Smooth muscle cell (in vitro differentiated cells): ENCODE measurements around the gene NDE1. TPM values are rescaled to one million over a fixed set of nuclear protein-coding genes. Genes with fewer than 3 reads are reported as not detected.

Experiments
- DNase-seq: peaks from one replicate; lab custom pipeline; 2025; ENCODE audit not compliant: unreplicated experiment; lab: John Stamatoyannopoulos, UW
- H2AFZ ChIP-seq: fragments of 200-600 bp; sonication (generic); 2 replicates; pipeline ENCODE4 v1.6.0; 2016; ENCODE audit warnings: antibody characterized with exemption, low read depth, mild to moderate bottlenecking
- H3F3A ChIP-seq: fragments of 200-600 bp; sonication (generic); 2 replicates; pipeline ENCODE4 v1.6.0; 2017; ENCODE audit warnings: antibody characterized with exemption, low read depth
- H3K27ac ChIP-seq: fragments of 200-600 bp; sonication (generic); 2 replicates; pipeline ENCODE4 v1.5.1; 2016; ENCODE audit warnings: low read depth, mild to moderate bottlenecking
- H3K27me3 ChIP-seq: fragments of 200-600 bp; sonication (generic); 2 replicates; pipeline ENCODE4 v1.6.1; 2016; ENCODE audit warnings: low read depth, mild to moderate bottlenecking
- H3K36me3 ChIP-seq: fragments of 200-600 bp; sonication (generic); 2 replicates; pipeline ENCODE4 v1.5.1; 2016; ENCODE audit warnings: low read depth
- H3K4me1 ChIP-seq: fragments of 200-600 bp; sonication (generic); 2 replicates; pipeline ENCODE4 v1.5.1; 2016; ENCODE audit warnings: low read depth
- H3K4me2 ChIP-seq: fragments of 200-600 bp; sonication (generic); 2 replicates; pipeline ENCODE4 v1.6.0; 2016; ENCODE audit warnings: mild to moderate bottlenecking
- H3K4me3 ChIP-seq: fragments of 200-600 bp; sonication (generic); 2 replicates; pipeline ENCODE4 v1.5.1; 2016; ENCODE audit warnings: mild to moderate bottlenecking
- H3K79me2 ChIP-seq: fragments of 200-600 bp; sonication (generic); 2 replicates; pipeline ENCODE4 v1.6.0; 2016; ENCODE audit warnings: low read depth, mild to moderate bottlenecking
- H3K9ac ChIP-seq: fragments of 200-600 bp; sonication (generic); 2 replicates; pipeline ENCODE4 v1.6.0; 2016; ENCODE audit warnings: low read depth
- H3K9me3 ChIP-seq: fragments of 200-600 bp; sonication (generic); replicated peaks from 2 replicates; pipeline ENCODE4 v1.5.1; 2016; ENCODE audit warnings: low read depth
- H4K20me1 ChIP-seq: fragments of 200-600 bp; sonication (generic); 2 replicates; pipeline ENCODE4 v1.6.0; 2016; ENCODE audit warnings: low read depth
- WGBS: methylation state at CpG from one replicate; pipeline ENCODE4 v1.1.7; 2016; ENCODE audit warnings: low lambda C conversion rate; 5-methylcytosine and 5-hydroxymethylcytosine counted together
- polyA plus RNA-seq: library from polyadenylated mRNA; unstranded; fragments of >200 nt; fragmentation: Nextera tagmentation; extraction: Ambion mirVana; gene quantifications from 2 replicates; pipeline ENCODE4 v1.2.1, GENCODE V29; 2016
- total RNA-seq: library from RNA; depleted of rRNA; stranded (reverse); fragments of >200 nt; gene quantifications from 2 replicates; pipeline ENCODE4 v1.2.3, GENCODE V29; 2014
- TF ChIP-seq, protein P1 (sequence below): fragments of 200-600 bp; sonication (generic); IDR thresholded peaks from 2 replicates; pipeline ENCODE4 v1.5.1; 2017; ENCODE audit warnings: borderline replicate concordance, mild to moderate bottlenecking, antibody characterized with exemption; ENCODE audit not compliant: insufficient read depth, poor library complexity, severe bottlenecking

The NDE1 gene
- total and polyA plus RNA-seq, 2 experiments from 2014 or later = 12.2 to 17.9 TPM

DNA sequence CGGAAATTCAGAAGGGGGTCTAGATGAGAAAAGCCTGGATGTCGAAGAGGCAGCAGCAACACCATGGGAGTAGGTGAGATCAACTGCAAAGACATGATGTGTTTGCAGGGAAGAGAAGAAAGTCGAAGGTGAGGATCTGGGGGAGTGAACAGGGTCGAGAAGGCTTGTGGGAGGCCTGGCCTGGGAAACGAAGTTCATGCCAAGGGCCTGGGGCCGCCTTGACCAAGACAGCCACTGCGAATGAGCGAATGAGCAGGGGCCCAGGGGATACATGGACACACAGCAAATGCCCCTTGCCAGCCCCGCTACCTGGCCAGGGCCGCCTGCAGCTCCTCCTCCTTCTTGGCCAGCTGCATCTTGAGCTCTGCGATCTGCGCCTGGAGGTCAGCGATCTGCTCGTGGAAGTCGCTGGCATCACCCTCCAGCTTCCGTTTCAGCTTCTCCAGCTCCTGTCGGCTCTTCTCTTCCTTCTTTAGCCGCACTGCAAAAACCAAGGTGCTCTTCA is 87.1 kb downstream of the NDE1 start:
- H3K4me1 ChIP-seq = no peaks in the 10 kb centered on the region
- H3K4me3 ChIP-seq = no peak overlapping the region
- peaks cover 8% of the 10 kb centered on the region for H3K27me3 ChIP-seq
- WGBS = 90% methylated on average over 18 of the region's 18 CpGs
- H3F3A ChIP-seq = no peaks in the 10 kb centered on the region
- no peak overlapping the region for H3K27ac ChIP-seq
- H3K79me2 ChIP-seq = no peaks in the 10 kb centered on the region
- no peak overlapping the region for H2AFZ ChIP-seq
- no peaks in the 10 kb centered on the region for H4K20me1 ChIP-seq
- no peak for DNase-seq
- no peak overlapping the region for H3K9ac ChIP-seq
- no peaks in the 10 kb centered on the region for H3K9me3 ChIP-seq
- no peaks in the 10 kb centered on the region for H3K36me3 ChIP-seq
- H3K4me2 ChIP-seq = no peak overlapping the region
- TF ChIP-seq, protein P1, sequence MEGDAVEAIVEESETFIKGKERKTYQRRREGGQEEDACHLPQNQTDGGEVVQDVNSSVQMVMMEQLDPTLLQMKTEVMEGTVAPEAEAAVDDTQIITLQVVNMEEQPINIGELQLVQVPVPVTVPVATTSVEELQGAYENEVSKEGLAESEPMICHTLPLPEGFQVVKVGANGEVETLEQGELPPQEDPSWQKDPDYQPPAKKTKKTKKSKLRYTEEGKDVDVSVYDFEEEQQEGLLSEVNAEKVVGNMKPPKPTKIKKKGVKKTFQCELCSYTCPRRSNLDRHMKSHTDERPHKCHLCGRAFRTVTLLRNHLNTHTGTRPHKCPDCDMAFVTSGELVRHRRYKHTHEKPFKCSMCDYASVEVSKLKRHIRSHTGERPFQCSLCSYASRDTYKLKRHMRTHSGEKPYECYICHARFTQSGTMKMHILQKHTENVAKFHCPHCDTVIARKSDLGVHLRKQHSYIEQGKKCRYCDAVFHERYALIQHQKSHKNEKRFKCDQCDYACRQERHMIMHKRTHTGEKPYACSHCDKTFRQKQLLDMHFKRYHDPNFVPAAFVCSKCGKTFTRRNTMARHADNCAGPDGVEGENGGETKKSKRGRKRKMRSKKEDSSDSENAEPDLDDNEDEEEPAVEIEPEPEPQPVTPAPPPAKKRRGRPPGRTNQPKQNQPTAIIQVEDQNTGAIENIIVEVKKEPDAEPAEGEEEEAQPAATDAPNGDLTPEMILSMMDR = no peak

DNA sequence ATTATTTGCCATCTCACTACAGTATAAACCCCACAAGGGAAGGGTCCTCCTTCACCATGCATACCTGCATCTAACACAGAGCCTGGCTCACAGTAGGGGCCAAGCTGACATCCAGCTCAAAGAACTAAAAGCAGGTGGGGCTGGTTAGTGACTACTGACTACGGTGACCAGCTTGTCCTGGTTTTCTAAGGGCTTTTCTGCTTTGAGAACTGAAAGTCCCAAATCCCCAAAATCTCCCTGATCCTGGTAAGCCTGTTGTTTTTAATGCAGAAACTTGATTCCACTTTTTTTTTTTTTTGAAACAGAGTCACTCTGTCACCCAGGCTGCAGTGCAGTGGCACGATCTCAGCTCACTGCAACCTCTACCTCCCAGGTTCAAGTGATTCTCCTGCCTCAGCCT is 89.4 kb downstream of the NDE1 start:
- Histone ChIP-seq H3F3A (no peaks in the 10 kb centered on the region), H3K4me2 (no peak overlapping the region), H4K20me1 (no peaks in the 10 kb centered on the region), H3K9me3 (no peaks in the 10 kb centered on the region), H3K79me2 (no peaks in the 10 kb centered on the region), H3K9ac (no peak overlapping the region), H3K27ac (no peak overlapping the region), H3K4me1 (no peaks in the 10 kb centered on the region), H3K27me3 (peaks cover 8% of the 10 kb centered on the region), H2AFZ (no peak overlapping the region), H3K36me3 (no peaks in the 10 kb centered on the region), H3K4me3 (no peak overlapping the region)
- TF ChIP-seq, protein P1 = no peak
- WGBS = 88% methylated on average over 2 of the region's 2 CpGs
- no peak for DNase-seq

DNA sequence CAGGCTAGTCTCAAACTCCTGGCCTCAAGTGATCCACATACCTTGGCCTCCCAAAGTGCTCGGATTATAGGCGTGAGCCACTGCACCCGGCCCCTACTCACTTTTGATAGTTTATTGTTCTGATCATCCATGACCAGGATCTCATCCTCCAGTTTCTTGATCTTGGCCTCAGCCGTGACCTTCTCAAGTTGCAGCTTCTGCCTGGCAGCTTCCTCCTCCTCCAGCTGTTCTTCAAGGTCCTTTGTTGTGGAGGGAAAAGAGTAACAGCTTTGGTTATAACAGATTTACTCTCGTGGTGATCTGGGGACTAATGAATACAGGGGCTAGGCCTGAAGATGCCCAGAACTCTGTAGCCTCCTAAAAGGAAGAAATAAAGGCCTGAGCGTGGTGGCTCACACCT is 89.9 kb downstream of the NDE1 start:
- 89% methylated on average over 6 of the region's 6 CpGs for WGBS

More for the DNA sequence above, 89.9 kb downstream of the NDE1 start:
- TF ChIP-seq, protein P1 = no peak
- Histone ChIP-seq H3K9ac (no peak overlapping the region), H3F3A (no peaks in the 10 kb centered on the region), H3K27me3 (peaks cover 8% of the 10 kb centered on the region), H3K4me2 (no peak overlapping the region), H3K36me3 (no peaks in the 10 kb centered on the region), H3K79me2 (no peaks in the 10 kb centered on the region), H3K4me1 (no peaks in the 10 kb centered on the region), H3K9me3 (no peaks in the 10 kb centered on the region), H2AFZ (no peak overlapping the region), H3K27ac (no peak overlapping the region), H4K20me1 (no peaks in the 10 kb centered on the region), H3K4me3 (no peak overlapping the region)
- DNase-seq = no peak
